Panc1 (cell line): Measurements from ENCODE around the gene MYO19. TPM values are rescaled to one million over a fixed set of nuclear protein-coding genes. Genes with fewer than 3 reads are reported as not detected.

Experiments
- ATAC-seq: fragments of 200-7000 bp; cut with Tn5 transposase; 2 replicates; pipeline ENCODE4 v1.9.1; 2020; ENCODE audit warnings: mild to moderate bottlenecking, moderate library complexity
- BruUV-seq: library from RNA; stranded (reverse); fragments of 400-500 nt; replicated peaks from 2 replicates; lab custom pipeline; 2021; lab: Mats Ljungman, UMichigan
- CTCF ChIA-PET: fragments of 300-600 bp; sonication (Branson Sonifier 250); formaldehyde crosslinking; loops from one replicate; lab custom pipeline; 2022; ENCODE audit warnings: antibody characterized with exemption; lab: Charles Lee
- POLR2A ChIA-PET: fragments of 300-600 bp; sonication (Branson Sonifier 250); formaldehyde crosslinking; loops from one replicate; lab custom pipeline; 2022; ENCODE audit warnings: antibody characterized with exemption; lab: Charles Lee
- DNase-seq: peaks from one replicate; pipeline ENCODE4 v3.0.0-alpha.2; 2010; ENCODE audit warnings: low read depth, low spot score
- H3K27ac ChIP-seq: 2 replicates; pipeline ENCODE4 v1.5.1; 2011; ENCODE audit warnings: mild to moderate bottlenecking, low read length, inconsistent platforms
- H3K27me3 ChIP-seq: fragments of 200-500 bp; sonication (Bioruptor generic); 2 replicates; pipeline ENCODE4 v1.6.0; 2014; ENCODE audit warnings: low read length, inconsistent platforms; ENCODE audit not compliant: control insufficient read depth, insufficient read depth
- H3K36me3 ChIP-seq: fragments of 200-500 bp; sonication (Bioruptor generic); 2 replicates; pipeline ENCODE4 v1.5.1; 2014; ENCODE audit warnings: inconsistent platforms, mild to moderate bottlenecking, low read length, moderate library complexity; ENCODE audit not compliant: control insufficient read depth, insufficient read depth
- H3K4me1 ChIP-seq: 2 replicates; pipeline ENCODE4 v1.5.1; 2011; ENCODE audit warnings: inconsistent platforms, mild to moderate bottlenecking, low read length, moderate library complexity; ENCODE audit not compliant: control insufficient read depth, insufficient read depth
- H3K4me3 ChIP-seq, 2 experiments: 2 replicates each; pipeline ENCODE4 v1.5.1; 2011 to 2012; ENCODE audit warnings: low read depth in 2 of 2, low read length in 2 of 2, mild to moderate bottlenecking in 2 of 2, inconsistent platforms in 1 of 2, moderate library complexity in 1 of 2
- H3K9me3 ChIP-seq: fragments of 200-500 bp; sonication (Bioruptor generic); 2 replicates; pipeline ENCODE4 v1.5.1; 2014; ENCODE audit warnings: low read depth, mild to moderate bottlenecking, inconsistent platforms, low read length, moderate library complexity; ENCODE audit not compliant: control insufficient read depth, insufficient read depth
- POLR2AphosphoS5 ChIP-seq: IDR thresholded peaks from 2 replicates; pipeline ENCODE4 v1.6.1; 2012; ENCODE audit warnings: mild to moderate bottlenecking, low read depth, low read length, moderate library complexity
- SIN3A ChIP-seq: IDR thresholded peaks from 2 replicates; pipeline ENCODE4 v1.6.1; 2012; ENCODE audit warnings: low read depth, mild to moderate bottlenecking, low read length, moderate library complexity, borderline replicate concordance; ENCODE audit not compliant: insufficient read depth
- TCF7L2 ChIP-seq: IDR thresholded peaks from 2 replicates; pipeline ENCODE4 v1.6.1; 2011; ENCODE audit warnings: mild to moderate bottlenecking, low read depth, low read length, inconsistent platforms
- in situ Hi-C: cut with HindIII; loops from 2 replicates; pipeline ENCODE4 v1.10.0; 2016; ENCODE audit warnings: low sequenced_read_pairs, low pct_unique_long_range_greater_than_20kb
- intact Hi-C: fragments of 100-400 bp; cut with micrococcal nuclease; formaldehyde crosslinking; loops from one replicate; pipeline ENCODE4 v1.10.0; 2022; ENCODE audit not compliant: unreplicated experiment
- total RNA-seq: library from RNA; stranded (reverse); gene quantifications from one replicate; pipeline ENCODE4 v1.2.1, GENCODE V29; 2021; ENCODE audit not compliant: unreplicated experiment
- TF ChIP-seq, protein P1 (sequence below), 2 experiments: IDR thresholded peaks; 2 replicates each; pipeline ENCODE4 v1.6.1; 2011 to 2012; ENCODE audit warnings: low read depth in 2 of 2, control low read depth in 1 of 2, low read length in 1 of 2, mild to moderate bottlenecking in 1 of 2, moderate library complexity in 1 of 2; ENCODE audit not compliant: insufficient read depth in 1 of 2
- TF ChIP-seq, protein P2 (sequence below): fragments of 450-650 bp; IDR thresholded peaks from 2 replicates; pipeline ENCODE4 v1.5.1; 2017; ENCODE audit warnings: mild to moderate bottlenecking

Gene MYO19
- total RNA-seq, 1 experiment from 2014 or later, result 88.0 TPM

DNA sequence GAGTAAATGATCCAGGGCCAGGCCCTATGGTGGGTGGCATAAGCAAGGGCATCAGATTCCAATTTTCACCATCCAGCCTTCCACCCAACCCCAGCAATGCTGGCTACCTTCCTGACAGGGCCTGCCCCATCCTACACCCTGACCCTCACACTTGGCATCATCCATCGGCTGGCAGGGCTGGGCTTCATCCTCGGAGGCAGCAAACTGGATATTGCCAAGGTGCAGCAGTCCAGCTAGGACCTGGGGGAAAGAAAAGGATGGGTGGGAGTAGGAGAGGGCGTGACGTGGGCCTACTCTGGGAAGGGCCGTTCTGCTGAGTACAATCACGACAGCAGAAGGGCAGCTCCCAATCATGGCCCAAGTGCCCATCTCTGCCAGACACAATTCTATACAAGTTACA lies 23.5 kb downstream of the MYO19 start:
- in situ Hi-C loops (no loop called here), intact Hi-C loops (no loop called here)
- Histone ChIP-seq H3K27ac (no peak overlapping the region), H3K4me1 (no peaks in the 10 kb centered on the region), H3K4me3 (no peak overlapping the region), H3K36me3 (no peaks in the 10 kb centered on the region), H3K9me3 (no peaks in the 10 kb centered on the region), H3K27me3 (no peaks in the 10 kb centered on the region)
- POLR2A ChIA-PET, result no interaction called here
- ATAC-seq, result no peak
- no peak for DNase-seq
- TF ChIP-seq, protein P1, sequence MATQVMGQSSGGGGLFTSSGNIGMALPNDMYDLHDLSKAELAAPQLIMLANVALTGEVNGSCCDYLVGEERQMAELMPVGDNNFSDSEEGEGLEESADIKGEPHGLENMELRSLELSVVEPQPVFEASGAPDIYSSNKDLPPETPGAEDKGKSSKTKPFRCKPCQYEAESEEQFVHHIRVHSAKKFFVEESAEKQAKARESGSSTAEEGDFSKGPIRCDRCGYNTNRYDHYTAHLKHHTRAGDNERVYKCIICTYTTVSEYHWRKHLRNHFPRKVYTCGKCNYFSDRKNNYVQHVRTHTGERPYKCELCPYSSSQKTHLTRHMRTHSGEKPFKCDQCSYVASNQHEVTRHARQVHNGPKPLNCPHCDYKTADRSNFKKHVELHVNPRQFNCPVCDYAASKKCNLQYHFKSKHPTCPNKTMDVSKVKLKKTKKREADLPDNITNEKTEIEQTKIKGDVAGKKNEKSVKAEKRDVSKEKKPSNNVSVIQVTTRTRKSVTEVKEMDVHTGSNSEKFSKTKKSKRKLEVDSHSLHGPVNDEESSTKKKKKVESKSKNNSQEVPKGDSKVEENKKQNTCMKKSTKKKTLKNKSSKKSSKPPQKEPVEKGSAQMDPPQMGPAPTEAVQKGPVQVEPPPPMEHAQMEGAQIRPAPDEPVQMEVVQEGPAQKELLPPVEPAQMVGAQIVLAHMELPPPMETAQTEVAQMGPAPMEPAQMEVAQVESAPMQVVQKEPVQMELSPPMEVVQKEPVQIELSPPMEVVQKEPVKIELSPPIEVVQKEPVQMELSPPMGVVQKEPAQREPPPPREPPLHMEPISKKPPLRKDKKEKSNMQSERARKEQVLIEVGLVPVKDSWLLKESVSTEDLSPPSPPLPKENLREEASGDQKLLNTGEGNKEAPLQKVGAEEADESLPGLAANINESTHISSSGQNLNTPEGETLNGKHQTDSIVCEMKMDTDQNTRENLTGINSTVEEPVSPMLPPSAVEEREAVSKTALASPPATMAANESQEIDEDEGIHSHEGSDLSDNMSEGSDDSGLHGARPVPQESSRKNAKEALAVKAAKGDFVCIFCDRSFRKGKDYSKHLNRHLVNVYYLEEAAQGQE (IDR thresholded peaks at IDR 0.05; ENCODE audit: insufficient read depth in 1 of 2, low read depth in 2 of 2, low read length in 1 of 2), result no peak
- no peak for TF ChIP-seq SIN3A
- TF ChIP-seq POLR2AphosphoS5, result no peak; the same call in 1 of the 2 replicates
- TF ChIP-seq, protein P2, sequence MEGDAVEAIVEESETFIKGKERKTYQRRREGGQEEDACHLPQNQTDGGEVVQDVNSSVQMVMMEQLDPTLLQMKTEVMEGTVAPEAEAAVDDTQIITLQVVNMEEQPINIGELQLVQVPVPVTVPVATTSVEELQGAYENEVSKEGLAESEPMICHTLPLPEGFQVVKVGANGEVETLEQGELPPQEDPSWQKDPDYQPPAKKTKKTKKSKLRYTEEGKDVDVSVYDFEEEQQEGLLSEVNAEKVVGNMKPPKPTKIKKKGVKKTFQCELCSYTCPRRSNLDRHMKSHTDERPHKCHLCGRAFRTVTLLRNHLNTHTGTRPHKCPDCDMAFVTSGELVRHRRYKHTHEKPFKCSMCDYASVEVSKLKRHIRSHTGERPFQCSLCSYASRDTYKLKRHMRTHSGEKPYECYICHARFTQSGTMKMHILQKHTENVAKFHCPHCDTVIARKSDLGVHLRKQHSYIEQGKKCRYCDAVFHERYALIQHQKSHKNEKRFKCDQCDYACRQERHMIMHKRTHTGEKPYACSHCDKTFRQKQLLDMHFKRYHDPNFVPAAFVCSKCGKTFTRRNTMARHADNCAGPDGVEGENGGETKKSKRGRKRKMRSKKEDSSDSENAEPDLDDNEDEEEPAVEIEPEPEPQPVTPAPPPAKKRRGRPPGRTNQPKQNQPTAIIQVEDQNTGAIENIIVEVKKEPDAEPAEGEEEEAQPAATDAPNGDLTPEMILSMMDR, result no peak
- no peak for TF ChIP-seq TCF7L2
- no TSS peak for BruUV-seq
- CTCF ChIA-PET, result no interaction called here

DNA sequence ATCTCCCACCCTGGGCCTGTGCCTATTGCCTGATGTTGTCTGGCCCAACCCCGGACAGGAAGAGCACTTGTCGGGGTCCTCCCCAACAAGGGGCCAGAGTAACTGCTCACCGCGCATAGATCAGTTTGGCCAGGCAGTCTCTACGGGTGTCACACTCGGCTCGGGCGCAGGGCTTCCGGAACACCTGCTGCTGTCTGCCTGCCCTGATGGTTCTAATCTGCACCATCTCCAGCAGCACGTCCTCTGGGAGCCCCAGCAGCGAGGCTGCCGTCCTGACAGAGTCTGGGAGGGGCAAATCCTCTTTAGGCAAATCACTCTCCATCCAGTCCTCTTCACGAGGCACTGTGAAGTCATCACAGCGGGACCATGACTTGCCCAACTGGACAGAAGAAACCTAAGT lies 24.0 kb downstream of the MYO19 start:
- no peaks in the 10 kb centered on the region for H3K27me3 ChIP-seq
- H3K4me1 ChIP-seq, result no peaks in the 10 kb centered on the region
- intact Hi-C loops, result no loop called here
- in situ Hi-C loops, result no loop called here
- TF ChIP-seq POLR2AphosphoS5, result no peak
- no peak for TF ChIP-seq SIN3A
- no peak for TF ChIP-seq TCF7L2
- TF ChIP-seq, protein P1 (IDR thresholded peaks at IDR 0.05; ENCODE audit: insufficient read depth in 1 of 2, low read depth in 2 of 2, low read length in 1 of 2), result no peak
- TF ChIP-seq, protein P2, result no peak
- H3K9me3 ChIP-seq, result no peaks in the 10 kb centered on the region
- no peak for DNase-seq
- ChIA-PET CTCF (no interaction called here), POLR2A (no interaction called here)
- H3K36me3 ChIP-seq, result no peaks in the 10 kb centered on the region
- no peak overlapping the region for H3K27ac ChIP-seq
- no peak overlapping the region for H3K4me3 ChIP-seq
- no peak for ATAC-seq
- no TSS peak for BruUV-seq
